SK-N-SH treated with all-trans-retinoic acid at 6 μM for 48 hours (cell line): ENCODE data around the gene ADH7.

Experiments
- ARNTL ChIP-seq: fragments of 450-650 bp; formaldehyde crosslinking; IDR thresholded peaks from 2 replicates; pipeline ENCODE4 v1.5.0; 2020; ENCODE audit warnings: low read depth, mild to moderate bottlenecking, moderate library complexity, borderline replicate concordance
- BACH2 ChIP-seq: fragments of 250-450 bp; sonication (Bioruptor Pico); IDR thresholded peaks from 2 replicates; pipeline ENCODE4 v1.9.0; 2021; ENCODE audit warnings: mild to moderate bottlenecking, borderline replicate concordance
- CSRNP3 ChIP-seq: fragments of 250-450 bp; sonication (Bioruptor Pico); IDR thresholded peaks from 2 replicates; pipeline ENCODE4 v1.5.1; 2021; ENCODE audit warnings: mild to moderate bottlenecking, moderate library complexity
- ISL1 ChIP-seq: fragments of 250-450 bp; sonication (Bioruptor Pico); IDR thresholded peaks from 2 replicates; pipeline ENCODE4 v2.1.2; 2022; ENCODE audit warnings: mild to moderate bottlenecking, moderate library complexity
- OSR1 ChIP-seq: fragments of 250-450 bp; sonication (Bioruptor Pico); IDR thresholded peaks from 2 replicates; pipeline ENCODE4 v1.8.0; 2022; ENCODE audit warnings: moderate library complexity, mild to moderate bottlenecking, inconsistent platforms
- PATZ1 ChIP-seq: fragments of 250-450 bp; sonication (Bioruptor Pico); IDR thresholded peaks from 2 replicates; pipeline ENCODE4 v1.8.0; 2020; ENCODE audit warnings: mild to moderate bottlenecking, moderate library complexity, borderline replicate concordance
- PPARA ChIP-seq: fragments of 250-450 bp; sonication (Bioruptor Pico); IDR thresholded peaks from 2 replicates; pipeline ENCODE4 v1.5.0; 2020; ENCODE audit warnings: mild to moderate bottlenecking, borderline replicate concordance
- TCF4 ChIP-seq: fragments of 250-450 bp; sonication (Bioruptor Pico); IDR thresholded peaks from 2 replicates; pipeline ENCODE4 v1.8.0; 2021; ENCODE audit warnings: mild to moderate bottlenecking, moderate library complexity, borderline replicate concordance
- TOX ChIP-seq: fragments of 250-450 bp; sonication (Bioruptor Pico); IDR thresholded peaks from 2 replicates; pipeline ENCODE4 v1.8.0; 2021; ENCODE audit warnings: mild to moderate bottlenecking, moderate library complexity, borderline replicate concordance
- ZC3H10 ChIP-seq: fragments of 250-450 bp; sonication (Bioruptor Pico); IDR thresholded peaks from 2 replicates; pipeline ENCODE4 v1.5.1; 2021; ENCODE audit warnings: mild to moderate bottlenecking, moderate library complexity
- ZNF8 ChIP-seq: fragments of 450-650 bp; formaldehyde crosslinking; IDR thresholded peaks from 2 replicates; pipeline ENCODE4 v1.5.0; 2020; ENCODE audit warnings: mild to moderate bottlenecking, moderate library complexity

- TF ChIP-seq BACH2 (CRISPR knock-in tag) (no peak), PATZ1 (CRISPR knock-in tag) (no peak), PPARA (CRISPR knock-in tag) (no peak), ZC3H10 (CRISPR knock-in tag) (no peak), ARNTL (no peak), OSR1 (CRISPR knock-in tag) (no peak), TOX (CRISPR knock-in tag) (no peak), ISL1 (CRISPR knock-in tag) (no peak), CSRNP3 (CRISPR knock-in tag) (no peak), TCF4 (CRISPR knock-in tag) (no peak), ZNF8 (CRISPR knock-in tag) (no peak)
Observed at GRCh38 chr4:99435154-99435553, at the start of gene ADH7.
